Fibroblast of skin of left quadriceps (primary cell): ENCODE results near the gene KIAA0753.

Experiments used
- DNase-seq, 2 experiments: peaks; one replicate each; pipeline ENCODE4 v3.0.0-alpha.2; 2013; ENCODE audit warnings: low read depth in 2 of 2

KIAA0753 gene

GRCh38 chr17:6640536-6641246 is at the start of gene KIAA0753, which contains the start of gene TXNDC17:
Gene KIAA0753, minus strand, starts transcription at chr17:6640711. Its CDS starts 5,608 bp downstream, at chr17:6635103.
Gene TXNDC17, plus strand, starts transcription at chr17:6641060. Its CDS starts 23 bp downstream, at chr17:6641083.
- peak; percentile 66 to 76 for DNase-seq

GRCh38 chr17:6688944-6689343 is 48.4 kb upstream of the KIAA0753 start:
- DNase-seq: no peak

GRCh38 chr17:6686026-6686425 is 45.5 kb upstream of the KIAA0753 start:
- DNase-seq: no peak

GRCh38 chr17:6684881-6685767 is 44.6 kb upstream of the KIAA0753 start:
- DNase-seq: no peak

- DNase-seq: no peak
Observed at GRCh38 chr17:6684460-6684783, 43.9 kb upstream of the KIAA0753 start.

GRCh38 chr17:6683730-6684459 is 43.4 kb upstream of the KIAA0753 start:
- DNase-seq: no peak

GRCh38 chr17:6683081-6683684 is 42.7 kb upstream of the KIAA0753 start:
- DNase-seq: no peak

GRCh38 chr17:6682339-6682738 is 41.8 kb upstream of the KIAA0753 start:
- no peak for DNase-seq

GRCh38 chr17:6681671-6682070 is 41.2 kb upstream of the KIAA0753 start:
- no peak for DNase-seq

- no peak for DNase-seq
Observed at GRCh38 chr17:6681176-6681575, 40.7 kb upstream of the KIAA0753 start.

GRCh38 chr17:6679241-6679640 is 38.7 kb upstream of the KIAA0753 start:
- no peak for DNase-seq

- no peak for DNase-seq
Observed at GRCh38 chr17:6677946-6678345, 37.4 kb upstream of the KIAA0753 start.

GRCh38 chr17:6677158-6677831 is 36.8 kb upstream of the KIAA0753 start:
- DNase-seq: peak; percentile 5 to 12

- no peak for DNase-seq
Observed at GRCh38 chr17:6676802-6677157, 36.3 kb upstream of the KIAA0753 start.

GRCh38 chr17:6675201-6675825 is 34.8 kb upstream of the KIAA0753 start:
- DNase-seq: no peak

- no peak for DNase-seq
Observed at GRCh38 chr17:6674586-6674985, 34.1 kb upstream of the KIAA0753 start.

GRCh38 chr17:6671431-6671830 is 30.9 kb upstream of the KIAA0753 start:
- no peak for DNase-seq

GRCh38 chr17:6670999-6671398 is 30.5 kb upstream of the KIAA0753 start:
- DNase-seq: no peak

GRCh38 chr17:6670571-6670970 is 30.1 kb upstream of the KIAA0753 start:
- no peak for DNase-seq

GRCh38 chr17:6669479-6670212 is 29.1 kb upstream of the KIAA0753 start:
- no peak for DNase-seq
